GM12873 (cell line): Measurements from ENCODE around the gene MOV10L1.

ENCODE experiments used
- TF ChIP-seq, protein P1 (sequence below): IDR thresholded peaks from 2 replicates; pipeline ENCODE4 v1.5.1; 2012; ENCODE audit warnings: low read depth, mild to moderate bottlenecking, moderate library complexity, low read length, control low read depth; ENCODE audit not compliant: insufficient read depth; ENCODE audit errors: missing control alignments

The MOV10L1 gene

DNA sequence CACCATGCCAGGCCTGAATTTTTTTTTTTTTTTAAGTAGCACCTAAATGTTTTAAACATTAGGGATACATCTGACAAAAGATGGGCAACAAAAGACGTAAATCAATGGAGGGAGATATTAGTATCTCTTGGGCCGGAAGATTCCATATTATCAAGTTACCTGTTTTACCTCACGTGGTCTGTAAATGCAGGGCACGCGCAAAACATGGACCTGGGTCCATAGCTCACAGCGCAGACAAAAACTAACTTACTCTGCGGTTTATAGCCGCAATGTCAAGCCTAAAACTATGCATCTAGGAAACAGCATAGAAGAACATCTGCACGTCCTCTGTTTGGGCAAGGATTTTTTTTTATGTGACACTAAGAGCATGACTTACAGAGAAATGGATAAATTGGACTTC is 49.2 kb downstream of the MOV10L1 start:
- TF ChIP-seq, protein P1, sequence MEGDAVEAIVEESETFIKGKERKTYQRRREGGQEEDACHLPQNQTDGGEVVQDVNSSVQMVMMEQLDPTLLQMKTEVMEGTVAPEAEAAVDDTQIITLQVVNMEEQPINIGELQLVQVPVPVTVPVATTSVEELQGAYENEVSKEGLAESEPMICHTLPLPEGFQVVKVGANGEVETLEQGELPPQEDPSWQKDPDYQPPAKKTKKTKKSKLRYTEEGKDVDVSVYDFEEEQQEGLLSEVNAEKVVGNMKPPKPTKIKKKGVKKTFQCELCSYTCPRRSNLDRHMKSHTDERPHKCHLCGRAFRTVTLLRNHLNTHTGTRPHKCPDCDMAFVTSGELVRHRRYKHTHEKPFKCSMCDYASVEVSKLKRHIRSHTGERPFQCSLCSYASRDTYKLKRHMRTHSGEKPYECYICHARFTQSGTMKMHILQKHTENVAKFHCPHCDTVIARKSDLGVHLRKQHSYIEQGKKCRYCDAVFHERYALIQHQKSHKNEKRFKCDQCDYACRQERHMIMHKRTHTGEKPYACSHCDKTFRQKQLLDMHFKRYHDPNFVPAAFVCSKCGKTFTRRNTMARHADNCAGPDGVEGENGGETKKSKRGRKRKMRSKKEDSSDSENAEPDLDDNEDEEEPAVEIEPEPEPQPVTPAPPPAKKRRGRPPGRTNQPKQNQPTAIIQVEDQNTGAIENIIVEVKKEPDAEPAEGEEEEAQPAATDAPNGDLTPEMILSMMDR, result no peak

DNA sequence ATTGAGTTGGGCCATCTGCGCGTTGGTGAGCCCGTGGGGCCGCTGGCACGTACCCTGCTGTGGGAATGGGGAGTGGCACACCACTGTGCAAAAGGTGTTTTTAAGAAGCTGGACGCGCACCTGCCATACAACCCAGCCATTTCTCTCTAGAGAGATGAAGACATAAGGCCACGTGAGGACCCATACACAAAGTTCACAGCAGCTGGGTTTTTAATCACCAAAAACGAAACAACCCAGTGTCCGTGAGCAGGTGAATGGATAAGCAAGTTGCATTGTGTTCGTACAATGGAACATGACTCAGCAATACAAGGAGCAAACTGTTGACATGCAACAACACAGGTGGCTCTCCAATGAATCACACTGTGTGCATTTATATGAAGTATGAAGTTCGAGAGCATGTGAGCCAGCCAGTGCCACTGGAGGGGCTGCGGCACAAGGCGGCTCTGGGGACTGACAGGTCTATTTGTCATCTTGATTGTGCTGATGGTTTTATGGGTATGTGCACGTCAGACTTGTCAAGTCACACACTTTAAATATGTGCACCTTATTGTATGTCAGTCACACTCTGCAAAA is 50.1 kb downstream of the MOV10L1 start:
- TF ChIP-seq, protein P1, result no peak

DNA sequence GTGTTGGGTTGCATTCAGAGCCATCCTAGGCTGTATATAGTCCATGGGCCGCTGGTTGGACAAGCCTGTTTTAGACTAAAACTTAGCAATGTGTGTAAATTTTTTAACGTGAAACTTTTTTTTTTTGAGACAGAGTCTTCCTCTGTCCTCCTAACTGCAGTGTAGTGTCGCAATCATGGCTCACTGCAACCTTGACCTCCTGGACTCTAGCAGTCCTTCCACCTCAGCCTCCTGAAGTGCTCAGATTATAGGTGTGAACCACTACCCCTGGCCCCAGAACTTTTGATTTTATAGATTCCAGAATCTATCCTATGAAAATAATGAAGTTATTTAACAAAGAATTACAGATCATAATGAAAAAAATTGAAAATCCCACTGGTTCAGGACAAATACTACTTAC is 50.8 kb downstream of the MOV10L1 start:
- TF ChIP-seq, protein P1, result no peak

DNA sequence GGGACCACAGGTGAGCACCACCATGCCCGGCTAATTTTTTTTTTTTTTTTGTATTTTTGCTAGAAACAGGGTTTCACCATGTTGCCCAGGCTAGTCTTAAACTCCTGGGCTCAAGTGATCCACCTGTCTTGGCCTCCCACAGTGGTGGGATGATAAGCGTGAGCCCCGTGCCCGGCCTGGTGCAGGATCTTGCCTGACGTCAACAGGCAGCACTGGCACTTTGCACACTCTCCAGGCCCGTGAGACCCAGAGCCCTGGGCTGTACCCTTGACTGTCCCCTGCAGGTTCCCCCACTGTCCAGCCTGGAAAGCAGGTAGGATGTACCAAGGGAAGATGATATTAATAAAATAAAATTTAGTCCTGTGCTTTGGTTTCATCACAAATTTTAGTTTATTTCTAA is 51.7 kb downstream of the MOV10L1 start:
- TF ChIP-seq, protein P1, result no peak

DNA sequence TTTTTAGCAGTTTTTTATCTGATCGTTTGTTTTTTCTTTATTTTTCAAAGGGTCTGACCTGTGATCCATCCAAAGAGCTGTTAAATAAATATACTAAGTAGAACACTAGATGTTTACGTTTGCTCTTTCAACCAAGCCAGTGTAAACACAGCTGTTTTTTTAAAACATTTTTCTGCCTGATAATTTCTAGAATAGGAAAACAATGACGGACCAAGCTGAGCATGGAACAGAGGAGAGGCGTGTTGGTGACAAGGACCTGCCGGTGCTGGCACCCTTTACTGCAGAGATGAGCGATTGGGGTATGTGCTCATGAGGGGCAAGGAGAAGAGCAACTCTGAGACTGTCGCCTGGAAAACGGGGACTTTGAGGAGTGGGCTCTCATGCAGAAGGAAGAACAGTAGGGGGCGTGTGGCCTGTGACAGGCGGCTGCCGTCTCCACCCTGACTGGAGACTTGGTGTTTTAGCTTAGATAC is 52.1 kb downstream of the MOV10L1 start:
- TF ChIP-seq, protein P1, result no peak

DNA sequence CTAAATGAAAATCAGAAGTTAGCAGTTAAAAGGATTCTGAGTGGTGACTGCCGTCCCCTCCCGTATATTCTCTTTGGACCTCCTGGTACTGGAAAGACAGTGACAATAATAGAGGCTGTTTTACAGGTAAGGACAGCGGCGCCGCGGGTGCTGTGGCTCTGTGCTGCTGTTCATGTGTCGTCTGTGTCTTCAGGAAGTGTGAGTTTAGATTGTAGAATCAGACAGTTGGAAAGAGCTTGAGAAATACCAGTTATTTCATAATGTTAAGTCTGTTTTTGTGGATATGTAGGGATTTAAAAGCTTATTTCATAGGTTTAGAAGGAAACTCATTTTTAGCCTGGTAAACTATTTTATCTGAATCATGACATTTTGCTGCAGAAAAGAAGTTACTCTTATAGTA is 53.3 kb downstream of the MOV10L1 start:
- TF ChIP-seq, protein P1, result no peak

DNA sequence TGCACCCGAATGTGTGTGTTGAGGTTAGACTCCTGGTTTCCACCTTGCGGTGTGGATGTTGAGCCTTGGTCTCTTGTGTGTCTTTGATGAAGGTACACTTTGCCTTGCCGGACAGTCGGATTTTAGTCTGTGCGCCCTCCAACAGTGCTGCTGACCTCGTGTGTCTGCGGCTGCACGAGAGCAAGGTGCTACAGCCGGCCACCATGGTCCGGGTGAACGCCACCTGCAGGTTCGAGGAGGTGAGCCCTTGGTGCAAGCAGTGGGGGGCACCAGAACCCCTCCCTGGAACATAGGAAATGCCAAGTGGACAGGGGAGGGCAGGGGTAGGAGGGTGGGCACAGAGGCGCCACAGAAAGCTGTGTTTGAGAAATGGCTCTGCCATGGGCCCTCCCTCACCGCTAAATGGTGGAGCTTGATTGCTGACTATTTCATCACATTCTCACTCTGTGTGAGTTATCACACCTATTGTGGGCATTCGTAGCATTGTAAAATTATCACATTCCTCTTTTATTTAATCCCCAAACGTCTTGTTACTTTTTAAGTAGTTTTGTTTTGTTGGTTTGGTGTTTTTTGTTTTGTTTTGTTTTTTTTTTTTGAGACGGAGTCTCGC is 54.3 kb downstream of the MOV10L1 start:
- TF ChIP-seq, protein P1, result no peak
